Measurements from ENCODE around the gene VSTM2B. TPM values are rescaled to one million over a fixed set of nuclear protein-coding genes. Genes with fewer than 3 reads are reported as not detected.

VSTM2B gene
- total RNA-seq, 4 donors from 2014 or later: not detected

DNA sequence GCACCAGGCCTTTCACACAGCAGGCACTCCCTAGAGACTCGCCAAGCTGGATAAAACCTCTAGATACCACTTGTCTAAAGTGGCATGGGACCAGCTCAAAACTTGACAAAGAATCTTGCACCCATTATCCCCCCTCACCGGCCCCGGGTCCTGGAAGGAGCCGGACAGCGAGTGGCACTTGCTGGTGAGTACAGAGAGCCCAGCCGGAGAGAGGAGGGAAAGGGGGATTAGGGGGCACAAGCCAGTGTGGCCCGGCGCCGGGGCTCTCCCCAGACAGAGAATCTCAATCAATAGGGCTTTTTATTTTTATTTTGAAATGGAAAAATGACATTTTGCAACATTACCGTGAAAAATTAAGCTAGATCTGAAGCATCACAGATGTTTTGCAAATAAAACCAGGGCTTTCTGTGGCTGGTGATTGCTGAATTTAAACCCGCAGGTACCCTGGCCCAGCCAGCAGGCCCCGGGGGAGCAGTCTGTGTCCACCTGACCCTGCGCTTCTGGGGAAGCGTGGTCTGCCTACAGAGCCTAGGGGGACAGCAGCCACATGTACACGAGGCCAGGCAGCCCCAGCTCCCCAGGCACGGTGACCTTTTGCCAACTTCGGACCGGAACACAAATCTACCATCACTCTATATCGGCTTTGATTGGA, 10.0 kb upstream of the VSTM2B start:
- no peak for DNase-seq

DNA sequence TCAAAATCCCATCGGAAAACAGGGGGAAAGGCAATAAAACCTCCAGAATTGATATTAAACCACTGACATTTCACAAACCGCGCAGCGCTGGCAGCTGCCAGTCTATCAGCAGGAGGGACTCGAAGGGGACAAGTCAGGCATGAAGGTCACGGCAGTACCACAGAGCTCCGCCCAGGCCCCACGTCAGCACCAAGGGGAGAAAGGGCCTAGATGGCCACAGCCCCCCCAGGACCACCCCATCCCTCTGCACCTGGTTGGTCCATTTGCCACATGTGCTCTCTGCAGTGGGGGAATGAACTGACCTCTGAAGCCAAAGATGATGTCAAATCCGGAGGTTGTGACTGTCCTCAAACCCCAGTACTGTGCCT, 9.5 kb upstream of the VSTM2B start:
- whole genome bisulfite sequencing, 2 donors (ENCODE audit: low coverage in 1 of 2): 77 to 90% methylated on average over 4 to 9 of the region's 9 CpGs
- Histone ChIP-seq H3K36me3 (no peaks in the 10 kb centered on the region), H3K27me3 (no peaks in the 10 kb centered on the region), H3K9me3 (no peaks in the 10 kb centered on the region), H3K4me3 (no peak overlapping the region), H3K27ac (no peak overlapping the region), H3K4me1 (no peaks in the 10 kb centered on the region)
- TF ChIP-seq, protein P1, sequence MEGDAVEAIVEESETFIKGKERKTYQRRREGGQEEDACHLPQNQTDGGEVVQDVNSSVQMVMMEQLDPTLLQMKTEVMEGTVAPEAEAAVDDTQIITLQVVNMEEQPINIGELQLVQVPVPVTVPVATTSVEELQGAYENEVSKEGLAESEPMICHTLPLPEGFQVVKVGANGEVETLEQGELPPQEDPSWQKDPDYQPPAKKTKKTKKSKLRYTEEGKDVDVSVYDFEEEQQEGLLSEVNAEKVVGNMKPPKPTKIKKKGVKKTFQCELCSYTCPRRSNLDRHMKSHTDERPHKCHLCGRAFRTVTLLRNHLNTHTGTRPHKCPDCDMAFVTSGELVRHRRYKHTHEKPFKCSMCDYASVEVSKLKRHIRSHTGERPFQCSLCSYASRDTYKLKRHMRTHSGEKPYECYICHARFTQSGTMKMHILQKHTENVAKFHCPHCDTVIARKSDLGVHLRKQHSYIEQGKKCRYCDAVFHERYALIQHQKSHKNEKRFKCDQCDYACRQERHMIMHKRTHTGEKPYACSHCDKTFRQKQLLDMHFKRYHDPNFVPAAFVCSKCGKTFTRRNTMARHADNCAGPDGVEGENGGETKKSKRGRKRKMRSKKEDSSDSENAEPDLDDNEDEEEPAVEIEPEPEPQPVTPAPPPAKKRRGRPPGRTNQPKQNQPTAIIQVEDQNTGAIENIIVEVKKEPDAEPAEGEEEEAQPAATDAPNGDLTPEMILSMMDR (IDR thresholded peaks at IDR 0.05): no peak
- TF ChIP-seq POLR2AphosphoS5 (IDR thresholded peaks at IDR 0.05) (no peak), EP300 (IDR thresholded peaks at IDR 0.05; ENCODE audit: low read depth) (no peak), POLR2A (IDR thresholded peaks at IDR 0.05) (no peak)
- intact Hi-C loops (cut with DNase I; ENCODE audit: low total_unique reads) (no loop called here), in situ Hi-C loops (cut with MboI; ENCODE audit: low pct_ligation_motif_present in 1 of 4, low pct_unique_long_range_greater_than_20kb in 1 of 4, low sequenced_read_pairs in 3 of 4) (no loop called here)
- no peak for DNase-seq

More for the DNA sequence above, 10.0 kb upstream of the VSTM2B start:
- Histone ChIP-seq H3K36me3 (no peaks in the 10 kb centered on the region), H3K9me3 (no peaks in the 10 kb centered on the region), H3K4me1 (no peaks in the 10 kb centered on the region), H3K27ac (no peak overlapping the region), H3K4me3 (no peak overlapping the region), H3K27me3 (no peaks in the 10 kb centered on the region)
- TF ChIP-seq POLR2A (IDR thresholded peaks at IDR 0.05) (no peak), EP300 (IDR thresholded peaks at IDR 0.05; ENCODE audit: low read depth) (no peak), POLR2AphosphoS5 (IDR thresholded peaks at IDR 0.05) (no peak)
- TF ChIP-seq, protein P1 (IDR thresholded peaks at IDR 0.05): no peak
- intact Hi-C loops (cut with DNase I; ENCODE audit: low total_unique reads): no loop called here
- in situ Hi-C loops (cut with MboI; ENCODE audit: low pct_ligation_motif_present in 1 of 4, low pct_unique_long_range_greater_than_20kb in 1 of 4, low sequenced_read_pairs in 3 of 4): no loop called here
- WGBS, 2 donors (ENCODE audit: low coverage in 1 of 2): 66 to 76% methylated on average over 8 to 19 of the region's 19 CpGs

DNA sequence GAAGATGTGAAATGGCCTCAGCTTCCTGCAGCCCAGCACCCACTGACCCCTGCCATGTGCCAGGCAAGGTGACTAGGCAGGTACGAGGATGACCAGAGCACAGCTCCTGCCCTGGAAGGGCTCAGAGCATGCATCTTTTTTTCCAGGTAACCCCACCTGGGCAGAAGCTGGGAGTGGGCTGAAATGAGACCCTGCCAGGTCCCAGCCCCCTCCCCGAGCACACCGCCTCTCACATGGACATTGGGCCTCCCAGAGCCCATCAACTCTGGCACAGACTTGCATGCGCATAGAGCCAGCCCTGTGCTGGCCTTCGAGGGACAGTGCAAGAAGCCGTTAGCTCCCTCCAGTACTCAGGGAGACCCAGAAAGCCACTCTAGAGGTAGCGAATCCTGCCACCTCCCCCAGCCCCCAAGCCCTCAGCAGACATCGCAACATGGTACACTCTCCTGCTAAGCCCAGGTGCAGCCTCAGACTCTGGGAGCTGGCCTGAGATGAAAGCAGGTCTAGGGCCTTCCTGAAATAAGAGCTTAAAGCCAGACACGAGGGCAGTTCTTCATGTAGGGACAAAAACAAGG, 8.9 kb upstream of the VSTM2B start:
- intact Hi-C loops (cut with DNase I; ENCODE audit: low total_unique reads) (no loop called here), in situ Hi-C loops (cut with MboI; ENCODE audit: low pct_ligation_motif_present in 1 of 4, low pct_unique_long_range_greater_than_20kb in 1 of 4, low sequenced_read_pairs in 3 of 4) (no loop called here)
- TF ChIP-seq EP300 (IDR thresholded peaks at IDR 0.05; ENCODE audit: low read depth) (no peak), POLR2AphosphoS5 (IDR thresholded peaks at IDR 0.05) (no peak), POLR2A (IDR thresholded peaks at IDR 0.05) (no peak)
- TF ChIP-seq, protein P1 (IDR thresholded peaks at IDR 0.05): no peak
- DNase-seq: no peak
- Histone ChIP-seq H3K36me3 (no peaks in the 10 kb centered on the region), H3K27me3 (peaks cover 3% of the 10 kb centered on the region), H3K4me3 (no peak overlapping the region), H3K9me3 (no peaks in the 10 kb centered on the region), H3K27ac (no peak overlapping the region), H3K4me1 (no peaks in the 10 kb centered on the region)
- WGBS, 2 donors (ENCODE audit: low coverage in 1 of 2): 17 to 74% methylated on average over 1 to 9 of the region's 9 CpGs

DNA sequence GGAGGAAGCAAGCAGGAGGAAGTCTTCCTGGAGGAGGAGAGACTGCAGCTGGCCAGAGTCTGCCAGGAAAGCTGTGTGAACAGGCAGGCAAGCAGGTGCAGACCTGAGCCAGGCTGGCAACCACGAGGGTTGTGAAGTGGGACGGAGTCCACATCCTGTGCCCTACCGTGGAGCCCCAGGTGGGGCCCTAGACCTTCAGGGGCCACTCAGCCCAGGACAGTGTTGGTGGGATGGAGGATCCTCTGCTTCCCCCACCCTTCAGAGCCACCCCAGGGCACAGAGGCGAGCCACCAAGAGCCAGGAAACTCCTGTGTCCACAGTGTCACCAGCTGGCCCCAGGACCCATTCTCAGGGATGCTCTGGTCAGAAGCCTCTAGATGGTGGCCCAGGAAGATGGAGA, 8.4 kb upstream of the VSTM2B start:
- no peaks in the 10 kb centered on the region for H3K9me3 ChIP-seq
- no peaks in the 10 kb centered on the region for H3K4me1 ChIP-seq
- DNase-seq: no peak
- in situ Hi-C loops (cut with MboI; ENCODE audit: low pct_ligation_motif_present in 1 of 4, low pct_unique_long_range_greater_than_20kb in 1 of 4, low sequenced_read_pairs in 3 of 4): no loop called here
- no peak overlapping the region for H3K4me3 ChIP-seq
- H3K27ac ChIP-seq: no peak overlapping the region
- H3K27me3 ChIP-seq: peaks cover 6% of the 10 kb centered on the region
- WGBS, 2 donors (ENCODE audit: low coverage in 1 of 2): 62% methylated on average over 4 of the region's 4 CpGs; no CpG with 5 or more reads in 1 of the 2 donors
- no peak for TF ChIP-seq EP300 (IDR thresholded peaks at IDR 0.05; ENCODE audit: low read depth)
- TF ChIP-seq POLR2AphosphoS5 (IDR thresholded peaks at IDR 0.05): no peak
- TF ChIP-seq, protein P1 (IDR thresholded peaks at IDR 0.05): no peak
- no peak for TF ChIP-seq POLR2A (IDR thresholded peaks at IDR 0.05)
- H3K36me3 ChIP-seq: no peaks in the 10 kb centered on the region
- intact Hi-C loops (cut with DNase I; ENCODE audit: low total_unique reads): no loop called here
